ENCODE data around the gene SUSD1.
A peak's percentile ranks its signal among the peaks of the same experiment; 100 is the strongest.
"Not testable (repeated sequence)": the region's sequence is repeated elsewhere in the genome, so short reads cannot be mapped to it uniquely, and the experiment has no call there.

Gene SUSD1

GRCh38 chr9:112174965-112175795 lies at the start of gene SUSD1:
TSS of gene SUSD1 (minus strand) at chr9:112175297. CDS start at chr9:112175235, 62 bp downstream.
- DNase-seq = peak; percentile 9

DNA sequence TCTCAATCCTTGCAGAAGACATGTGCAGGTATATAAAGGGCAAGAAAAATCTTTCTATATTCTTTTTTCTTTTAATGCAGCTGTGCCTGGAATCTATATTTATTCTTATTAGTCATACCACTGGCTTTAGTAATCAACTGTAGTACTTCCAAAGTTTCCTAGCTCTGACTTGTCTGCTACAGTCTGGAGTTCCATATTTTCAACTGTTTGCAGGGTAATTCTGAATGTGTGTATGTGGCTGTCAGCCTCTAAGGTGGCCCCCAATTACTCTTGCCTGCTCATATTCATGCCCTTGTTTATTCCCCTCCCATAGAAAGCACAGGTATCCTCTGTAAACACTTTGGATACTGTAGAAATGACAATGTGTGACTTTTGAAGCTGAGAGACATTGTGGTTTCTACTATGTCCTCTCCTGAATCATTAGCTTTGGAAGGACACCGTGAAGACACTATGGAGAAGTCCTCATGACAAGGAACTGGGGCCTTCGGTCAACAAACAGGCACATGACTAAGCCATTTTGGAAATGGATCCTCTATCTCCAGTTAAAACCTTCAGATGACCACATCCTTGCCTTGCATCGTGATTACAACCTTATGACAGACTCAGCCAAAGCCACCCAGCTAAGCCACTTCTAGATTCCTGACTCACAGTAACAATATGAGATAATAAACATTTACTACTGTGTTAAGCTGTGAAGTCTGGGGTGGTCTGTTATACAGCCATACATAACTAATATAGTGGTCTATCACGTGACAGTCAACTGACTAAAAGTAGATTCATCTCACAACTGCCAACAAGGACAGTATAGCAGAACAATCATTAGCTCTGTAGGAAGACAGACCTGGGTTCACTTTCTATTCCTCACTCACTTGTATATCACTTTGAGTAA lies 49.5 kb upstream of the SUSD1 start:
- DNase-seq = no peak

DNA sequence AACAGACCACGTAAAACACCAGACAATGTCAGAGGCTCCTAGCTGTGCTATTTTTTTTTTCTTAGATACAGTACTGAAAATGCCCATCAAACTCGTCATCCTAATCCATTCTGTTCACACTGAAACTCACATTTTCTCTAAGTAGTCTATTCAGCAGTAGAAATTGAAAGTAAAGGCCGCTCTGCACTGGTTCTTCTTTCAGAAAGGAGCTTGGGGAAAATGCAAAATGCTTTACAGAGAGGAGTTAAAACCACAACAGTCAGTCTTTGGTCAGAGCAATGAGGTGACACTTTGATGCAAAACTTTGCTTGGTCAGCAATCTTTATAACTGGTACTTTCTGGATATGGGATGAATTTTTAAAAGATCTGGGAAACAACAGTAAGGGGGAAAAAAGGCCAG lies 43.8 kb upstream of the SUSD1 start:
- DNase-seq = no peak

DNA sequence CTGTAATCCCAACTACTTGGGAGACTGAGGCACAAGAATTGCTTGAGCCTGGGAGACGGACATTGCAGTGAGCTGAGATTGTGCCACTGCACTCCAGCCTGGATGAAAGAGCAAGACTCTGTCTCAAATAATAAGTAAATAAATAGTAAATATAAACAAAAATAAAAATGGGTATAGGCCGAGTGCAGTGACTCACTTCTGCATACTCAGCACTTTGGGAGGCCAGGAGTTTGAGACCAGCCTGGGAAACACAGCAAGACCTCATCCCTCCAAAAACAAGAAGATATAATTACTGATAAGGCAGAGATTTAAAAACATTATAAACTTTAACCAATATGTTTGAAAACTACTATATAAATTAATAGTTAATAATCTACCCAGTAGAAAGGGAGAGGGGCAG lies 37.8 kb upstream of the SUSD1 start:
- no peak for DNase-seq

- no peak for DNase-seq
These were observed 32.4 kb upstream of the SUSD1 start for GRCh38 chr9:112207451-112207850.

DNA sequence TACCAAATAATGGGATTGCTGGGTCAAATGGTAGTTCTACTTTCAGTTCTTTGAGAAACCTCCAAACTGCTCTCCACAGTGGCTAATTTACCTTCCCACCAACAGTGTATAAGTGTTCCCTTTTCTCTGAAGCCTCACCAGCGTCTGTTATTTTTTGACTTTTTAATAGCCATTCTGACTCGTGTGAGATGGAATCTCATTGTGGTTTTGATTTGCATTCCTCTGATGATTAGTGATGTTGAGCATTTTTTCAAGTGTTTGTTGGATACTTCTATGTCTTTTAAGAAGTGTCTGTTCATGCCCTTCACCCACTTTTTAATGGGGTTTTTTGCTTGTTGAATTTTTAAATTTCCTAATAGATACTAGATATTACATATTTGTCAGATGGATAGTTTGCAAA lies 28.4 kb upstream of the SUSD1 start:
- DNase-seq = no peak

DNA sequence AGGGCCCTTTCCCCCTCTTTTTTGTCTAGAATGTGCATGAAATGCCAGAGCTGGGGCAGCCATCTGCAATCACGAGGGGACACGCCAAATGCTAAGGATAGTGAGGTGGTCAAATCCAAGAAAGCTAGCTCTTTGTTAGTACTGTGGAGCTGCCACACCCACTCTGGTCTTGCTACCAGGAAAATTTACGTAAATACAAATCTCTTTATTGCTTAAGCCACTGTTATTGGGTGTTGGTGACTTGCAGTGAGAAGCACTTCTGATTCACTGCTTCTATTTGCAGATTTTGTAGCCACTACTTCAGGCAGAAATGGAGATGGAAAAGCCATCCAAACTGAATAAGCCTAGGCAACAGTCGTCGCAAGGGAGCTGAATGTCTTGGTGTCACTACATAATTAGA lies 25.6 kb upstream of the SUSD1 start:
- no peak for DNase-seq

DNA sequence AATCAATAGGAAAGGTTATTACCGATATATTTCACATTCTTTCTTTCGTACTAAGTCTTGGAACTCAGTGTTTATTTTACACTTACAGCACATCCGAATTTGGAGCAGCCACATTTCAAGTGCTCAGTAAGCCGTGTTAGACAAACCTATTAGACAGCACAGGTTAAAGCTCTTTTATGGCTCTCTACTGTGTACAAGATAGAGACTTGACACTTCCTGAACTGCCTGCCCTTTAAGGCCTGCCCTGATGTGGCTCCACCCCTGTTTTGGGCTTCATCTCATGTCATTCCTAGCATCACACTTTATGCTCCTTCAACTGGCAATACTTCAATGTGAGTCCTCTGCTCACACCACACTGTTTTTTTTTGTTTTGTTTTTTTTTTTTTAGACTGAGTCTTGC lies 23.5 kb upstream of the SUSD1 start:
- peak; percentile 70 for DNase-seq

DNA sequence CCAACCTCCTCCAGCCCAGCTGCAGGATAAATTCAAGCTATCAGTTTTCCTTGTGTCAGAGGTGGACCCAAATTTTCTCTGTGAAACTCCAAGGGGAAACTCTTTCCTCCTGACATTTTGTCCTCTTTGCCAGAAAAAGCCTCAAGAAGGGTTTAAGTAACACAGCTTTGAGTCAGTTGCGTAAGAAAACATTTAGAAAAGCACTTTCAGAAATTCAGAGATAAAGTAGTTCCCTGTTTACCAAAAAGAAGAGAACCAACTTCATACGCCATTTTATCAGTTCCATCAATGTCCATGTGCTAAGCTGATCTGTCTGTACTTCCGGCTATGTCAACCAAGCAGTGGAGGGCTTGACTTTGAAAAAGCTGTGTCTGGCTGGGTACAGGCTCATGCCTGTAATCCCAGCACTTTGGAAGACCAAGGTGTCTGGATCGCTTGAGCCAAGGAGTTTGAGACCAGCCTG lies 19.9 kb upstream of the SUSD1 start:
- no peak for DNase-seq

DNA sequence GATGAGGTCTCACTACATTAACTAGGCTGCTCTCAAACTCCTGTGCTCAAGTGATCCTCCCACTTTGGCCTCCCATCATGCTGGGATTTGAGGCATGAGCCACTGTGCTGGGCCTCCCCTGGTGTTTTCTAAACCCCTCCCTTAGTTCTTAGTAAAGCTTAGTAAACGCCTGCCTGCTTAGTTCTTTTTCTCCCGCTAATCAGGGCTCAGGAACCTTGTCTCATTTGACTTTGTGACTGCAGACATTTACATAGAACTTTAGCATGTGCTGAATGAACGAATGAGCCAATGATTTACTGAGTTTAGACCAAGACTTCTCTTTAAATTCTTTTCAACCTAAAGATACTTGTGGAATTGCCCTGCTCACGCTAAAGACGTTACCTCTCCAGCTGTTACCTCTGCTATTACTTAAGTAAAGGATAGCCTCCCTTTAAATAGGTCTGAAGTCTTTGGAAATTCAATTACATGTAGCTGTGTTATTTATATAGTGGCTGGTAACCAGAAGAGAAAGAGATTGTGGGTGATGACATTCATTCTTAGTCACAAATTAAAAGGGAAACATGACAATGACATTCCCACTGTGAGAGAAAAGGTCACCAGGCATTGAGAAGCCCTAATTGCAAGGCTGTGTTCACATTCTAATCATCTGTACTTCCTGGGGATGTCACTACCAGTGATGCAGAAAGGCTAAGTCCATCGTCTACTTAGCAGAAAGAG lies 18.6 kb upstream of the SUSD1 start:
- no peak for DNase-seq

GRCh38 chr9:112190320-112190719 lies 15.2 kb upstream of the SUSD1 start:
- DNase-seq = not testable (repeated sequence)

DNA sequence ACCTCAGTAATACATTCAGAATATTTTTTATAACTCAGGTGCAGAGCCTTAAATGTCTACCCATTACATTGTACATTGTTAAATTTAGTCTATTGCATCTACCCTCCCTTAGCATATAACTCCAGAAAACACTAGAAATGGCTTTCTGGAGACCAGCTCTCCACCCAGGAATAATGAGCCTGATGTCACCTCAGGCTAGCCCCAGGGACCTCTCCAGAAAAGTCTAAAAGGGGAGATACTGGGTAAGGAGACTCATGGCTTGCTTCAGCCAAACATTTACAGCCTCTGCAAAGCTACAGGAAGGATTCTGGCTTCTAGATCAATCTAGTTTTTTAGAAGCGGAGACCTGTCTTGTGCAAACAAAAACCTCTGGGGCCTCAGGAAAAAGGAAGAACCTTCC lies 13.8 kb upstream of the SUSD1 start:
- DNase-seq = no peak

- peak; percentile 14 for DNase-seq
These were observed 12.3 kb upstream of the SUSD1 start for GRCh38 chr9:112187404-112187803.

- DNase-seq = no peak
These were observed 11.6 kb upstream of the SUSD1 start for GRCh38 chr9:112186695-112187094.

- no peak for DNase-seq
These were observed 9.8 kb upstream of the SUSD1 start for GRCh38 chr9:112184946-112185345.

GRCh38 chr9:112184221-112184620 lies 9.1 kb upstream of the SUSD1 start:
- no peak for DNase-seq

DNA sequence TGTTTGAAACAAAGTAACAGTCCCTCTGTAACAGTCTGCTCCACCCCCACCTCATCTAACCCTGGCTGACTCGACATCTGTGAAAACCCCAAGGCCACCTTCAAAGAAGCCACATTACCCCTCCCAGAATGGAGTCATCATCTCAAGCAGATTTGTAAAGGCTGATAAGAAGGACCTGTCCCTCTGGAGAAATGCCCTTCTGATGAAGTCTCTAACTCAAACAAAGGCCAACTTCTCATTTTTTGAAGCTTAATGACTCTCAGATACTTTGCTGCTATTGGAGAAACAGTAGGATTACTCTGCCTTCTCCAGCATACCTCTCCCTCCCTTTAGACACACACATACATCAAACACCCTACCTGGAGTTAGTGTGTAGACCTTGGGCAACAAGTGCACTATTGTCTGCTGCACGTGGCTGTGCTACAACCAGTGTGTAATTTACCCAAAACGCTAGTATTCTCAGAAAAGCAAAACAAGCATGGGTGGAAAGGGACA lies 5.3 kb upstream of the SUSD1 start:
- DNase-seq = no peak

DNA sequence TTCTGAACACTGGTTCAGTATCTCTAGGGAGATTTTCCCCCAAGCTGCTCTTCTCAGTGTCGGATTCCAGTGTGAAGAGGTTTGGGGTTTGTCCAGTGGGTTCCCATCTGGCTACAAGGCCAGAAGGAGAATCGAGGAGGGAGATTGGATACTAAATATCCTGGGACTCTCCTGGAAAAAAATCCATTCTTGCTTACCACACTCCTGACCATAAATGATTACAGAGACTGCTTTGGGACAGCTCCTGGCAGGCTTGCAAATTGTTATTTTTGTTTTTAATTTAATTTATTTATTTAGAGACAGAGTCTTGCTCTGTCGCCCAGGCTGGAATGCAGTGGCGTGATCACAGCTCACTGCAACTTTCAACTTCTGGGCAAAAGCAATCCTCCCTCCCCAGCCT lies 4.7 kb upstream of the SUSD1 start:
- no peak for DNase-seq

GRCh38 chr9:112176524-112176923 lies 1.4 kb upstream of the SUSD1 start:
- DNase-seq = no peak

DNA sequence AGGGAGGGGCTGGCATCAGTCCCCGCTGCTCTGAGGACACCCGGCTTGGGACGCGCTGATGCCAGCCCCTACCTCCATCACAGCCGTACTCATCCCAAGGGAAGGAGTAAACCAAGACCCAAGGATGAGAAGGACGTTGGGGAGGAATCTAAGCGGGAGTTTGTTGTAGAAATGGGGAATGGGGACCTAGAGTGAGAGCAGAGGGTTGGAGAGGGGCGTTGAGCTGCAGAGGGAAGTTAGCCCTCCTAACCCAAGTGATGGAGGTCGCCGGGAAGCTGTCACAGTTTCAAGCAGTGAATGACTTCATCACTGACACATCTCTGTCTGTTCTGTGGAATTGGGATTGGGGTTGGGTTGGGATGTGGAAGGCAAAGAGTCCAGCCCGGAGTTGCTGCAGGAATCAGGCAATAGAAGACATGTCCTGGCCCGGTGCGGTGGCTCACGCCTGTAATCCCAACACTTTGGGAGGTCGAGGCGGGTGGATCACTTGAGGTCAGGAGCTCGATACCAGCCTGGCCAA lies 759 bp upstream of the SUSD1 start:
- DNase-seq = no peak

GRCh38 chr9:112174222-112174964 lies 704 bp downstream of the SUSD1 start:
- peak; percentile 79 for DNase-seq

Measured in NCI-H510A treated with DMSO at 0.1 percent for 48 hours (cell line).